RKO (cell line): ENCODE data around the gene NT5C2.
"Not testable (repeated sequence)": the region's sequence is repeated elsewhere in the genome, so short reads cannot be mapped to it uniquely, and the experiment has no call there.

Experiments
- DNase-seq: peaks from one replicate; pipeline ENCODE4 v3.0.0-alpha.2; 2016; ENCODE audit warnings: low spot score

Gene NT5C2

GRCh38 chr10:103193107-103193819, at the start of gene NT5C2:
TSS of gene NT5C2 (minus strand) at chr10:103193272. CDS start at chr10:103174958, 18,314 bp downstream.
- DNase-seq = peak; percentile 81

DNA sequence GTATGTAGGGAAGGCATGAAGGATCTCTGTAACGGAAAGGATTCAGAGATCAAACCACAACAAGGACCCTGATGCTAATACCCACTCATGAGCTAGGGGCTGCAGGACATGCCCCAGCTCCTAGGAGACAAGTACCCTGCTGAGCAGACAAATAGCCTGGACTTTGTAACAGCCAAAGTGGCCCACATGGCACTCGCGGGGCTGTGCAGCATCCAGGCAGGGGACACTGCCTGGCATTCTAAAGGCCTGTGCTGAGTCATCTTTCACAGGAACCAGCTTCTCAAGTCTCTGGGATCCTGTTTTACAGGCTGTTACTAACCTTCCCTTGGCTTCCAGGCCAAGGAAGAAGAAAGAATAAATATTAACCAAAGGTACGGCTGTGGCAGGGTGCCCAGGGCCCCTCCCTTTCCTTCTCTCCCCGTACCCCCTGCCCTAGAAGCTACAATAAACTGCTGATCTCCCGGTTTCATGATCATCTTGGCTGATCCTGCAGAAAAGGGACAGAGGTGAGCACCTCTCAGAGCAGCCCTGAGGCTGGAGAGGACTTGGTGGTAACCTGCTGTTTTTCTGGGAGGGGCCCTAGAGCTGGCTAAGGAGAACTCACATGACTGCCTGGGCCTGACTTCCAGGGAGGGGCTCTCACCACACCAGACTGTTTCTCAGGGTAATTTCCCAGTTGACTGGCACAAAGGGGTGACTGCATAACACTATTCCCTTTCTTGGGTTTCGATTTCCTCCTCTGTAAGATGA, 48.4 kb upstream of the NT5C2 start:
- DNase-seq = no peak

DNA sequence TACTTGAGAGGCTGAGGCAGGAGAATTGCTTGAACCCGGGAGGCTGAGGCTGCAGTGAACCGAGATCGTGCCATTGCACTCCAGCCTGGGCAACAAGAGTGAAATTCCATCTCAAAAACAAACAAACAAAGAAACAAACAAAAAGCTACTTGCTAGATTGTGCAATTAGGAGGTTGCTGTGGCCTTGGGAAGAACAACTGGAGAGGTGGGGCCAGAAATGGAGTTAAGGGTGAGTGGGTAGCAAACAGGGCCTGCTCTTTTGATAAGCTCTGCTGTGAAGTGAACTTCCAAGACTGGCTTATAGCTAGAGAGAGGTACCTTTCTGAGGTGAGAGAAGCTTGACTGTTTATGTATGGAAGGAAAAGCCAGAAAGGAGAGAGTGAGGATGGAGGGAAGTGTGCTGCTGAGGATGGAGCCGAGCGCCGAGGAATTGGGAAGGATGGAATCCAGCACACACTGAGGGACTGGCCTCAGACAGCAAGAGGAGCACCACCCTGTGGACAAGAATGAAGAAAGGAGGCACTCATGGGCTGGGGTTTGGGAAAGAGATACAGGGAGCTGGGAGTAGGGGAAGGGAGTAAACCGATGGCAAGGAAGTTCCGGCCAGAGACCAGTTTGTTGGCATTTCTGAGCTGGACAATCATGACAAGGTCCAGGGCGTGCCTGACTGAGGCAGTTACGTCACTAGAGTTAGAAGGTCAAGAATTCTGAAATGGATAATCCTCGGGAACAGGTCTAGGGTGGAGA, 45.6 kb upstream of the NT5C2 start:
- no peak for DNase-seq

DNA sequence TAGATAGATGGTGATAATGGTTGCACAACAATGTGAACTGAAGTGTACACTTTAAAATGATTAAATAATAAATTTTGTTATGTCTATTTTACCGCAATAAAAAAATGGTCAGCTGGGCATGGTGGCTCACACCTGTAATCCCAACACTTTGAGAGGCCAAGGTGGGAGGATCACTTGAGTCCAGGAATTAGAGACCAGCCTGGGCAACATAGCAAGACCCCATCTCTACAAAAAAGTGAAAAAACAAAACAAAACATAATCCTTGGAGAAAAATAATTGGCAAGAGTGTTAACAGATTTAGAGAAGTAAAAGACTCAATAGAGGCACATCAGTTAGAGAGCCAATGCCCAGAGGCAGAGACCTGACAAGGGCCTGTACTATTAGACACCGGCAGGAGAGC, 42.7 kb upstream of the NT5C2 start:
- DNase-seq = no peak

GRCh38 chr10:103232772-103233488, 39.9 kb upstream of the NT5C2 start:
- DNase-seq = no peak

GRCh38 chr10:103232131-103232673, 39.1 kb upstream of the NT5C2 start:
- no peak for DNase-seq

DNA sequence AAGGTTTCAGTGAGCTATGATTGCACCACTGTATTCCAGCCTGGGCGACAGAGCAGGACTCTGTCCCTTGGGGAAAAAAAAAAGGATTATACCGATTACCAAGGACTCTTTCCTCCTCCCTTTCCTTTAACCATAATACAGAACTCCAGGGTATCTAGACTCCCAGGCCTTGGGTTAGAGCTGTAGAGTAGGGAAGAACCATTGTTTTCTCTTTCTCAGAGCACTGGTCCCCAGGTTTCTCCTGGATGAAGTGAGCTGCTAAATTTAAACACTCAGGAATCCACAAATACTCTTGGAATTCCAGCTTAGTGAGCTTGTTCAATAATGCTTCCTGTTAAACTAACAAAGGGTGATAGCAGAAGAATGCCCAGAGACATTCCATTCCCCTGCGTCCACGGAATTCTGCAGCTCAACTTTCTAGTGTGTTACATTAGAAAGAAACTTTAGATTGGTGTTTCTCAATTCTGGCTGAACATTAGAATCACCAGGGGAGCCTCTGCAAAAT, 38.0 kb upstream of the NT5C2 start:
- peak; percentile 56 for DNase-seq

DNA sequence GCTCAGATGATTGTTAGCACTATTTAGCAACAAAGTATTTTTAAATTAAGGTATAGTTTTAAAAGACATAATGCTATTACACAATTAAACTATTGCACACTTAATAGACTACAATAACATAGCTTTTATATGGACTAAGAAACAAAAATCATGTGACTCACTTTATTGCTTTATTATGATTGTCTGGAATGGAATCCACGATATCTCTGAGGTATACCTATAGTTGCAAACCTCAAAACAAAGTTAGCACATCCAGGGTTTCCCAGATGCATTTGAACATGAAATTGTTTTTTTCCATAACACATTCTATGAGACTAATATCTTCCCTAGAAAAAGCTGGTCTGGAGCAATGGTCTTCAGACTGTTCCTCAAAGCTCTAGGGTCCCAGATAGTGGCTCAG, 34.3 kb upstream of the NT5C2 start:
- DNase-seq = no peak

DNA sequence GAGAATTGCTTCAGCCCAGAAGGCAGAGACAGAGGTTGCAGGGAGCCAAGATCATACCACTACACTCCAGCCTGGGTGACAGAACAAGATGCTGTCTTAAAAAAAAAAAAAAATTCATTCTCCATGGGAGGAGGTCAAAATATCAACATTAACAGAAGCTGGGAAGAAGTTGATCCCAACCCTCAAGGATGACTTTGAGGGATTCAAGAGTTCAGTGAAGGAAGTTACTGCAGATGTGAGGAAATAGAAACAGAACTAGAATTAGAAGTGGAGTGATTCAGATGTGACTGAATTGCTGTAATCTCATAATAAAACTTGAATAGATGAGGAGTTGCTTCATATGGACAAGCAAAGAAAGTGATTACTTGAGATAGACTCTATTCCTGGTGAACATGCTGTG, 32.9 kb upstream of the NT5C2 start:
- DNase-seq = no peak

DNA sequence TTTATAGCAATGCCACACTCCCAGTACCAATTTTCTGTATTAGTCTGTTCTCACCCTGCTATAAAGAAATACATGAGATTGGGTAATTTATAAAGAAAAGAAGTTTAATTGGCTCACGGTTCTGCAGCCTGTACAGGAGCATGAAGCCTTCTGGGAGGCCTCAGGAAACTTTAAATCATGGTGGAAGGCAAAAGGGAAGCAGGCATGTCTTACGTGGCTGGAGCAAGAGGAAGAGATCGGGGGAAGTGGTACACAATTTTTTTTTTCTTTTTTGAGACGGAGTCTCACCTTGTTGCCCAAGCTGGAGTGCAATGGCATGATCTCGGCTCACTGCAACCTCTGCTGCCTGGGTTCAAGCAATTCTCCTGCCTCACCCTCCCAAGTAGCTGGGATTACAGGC, 31.6 kb upstream of the NT5C2 start:
- DNase-seq = not testable (repeated sequence)

GRCh38 chr10:103224133-103224532, 31.1 kb upstream of the NT5C2 start:
- DNase-seq = no peak

GRCh38 chr10:103216362-103216761, 23.3 kb upstream of the NT5C2 start:
- not testable (repeated sequence) for DNase-seq

DNA sequence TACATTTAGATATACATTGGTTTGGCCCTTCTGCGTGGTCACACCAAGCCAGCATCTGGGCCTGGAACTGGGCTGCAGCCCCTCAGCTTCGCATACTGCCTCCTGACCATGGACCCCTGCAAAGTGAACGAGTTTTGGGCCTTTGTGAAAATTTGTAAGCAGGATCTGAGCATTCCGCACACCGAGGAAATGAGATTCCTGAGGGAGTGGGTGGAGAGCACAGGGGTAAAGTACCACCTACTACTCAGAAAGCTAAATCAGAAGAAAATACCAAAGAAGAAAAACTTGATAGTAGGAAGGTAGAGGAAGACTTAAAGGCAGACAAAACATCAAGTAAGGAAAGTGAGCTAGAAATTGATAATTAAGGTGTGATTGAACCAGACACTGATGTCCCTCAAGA, 22.5 kb upstream of the NT5C2 start:
- DNase-seq = no peak

GRCh38 chr10:103210262-103210661, 17.2 kb upstream of the NT5C2 start:
- not testable (repeated sequence) for DNase-seq

GRCh38 chr10:103207643-103208042, 14.6 kb upstream of the NT5C2 start:
- DNase-seq = not testable (repeated sequence)

- no peak for DNase-seq
Measured at GRCh38 chr10:103207141-103207540, 14.1 kb upstream of the NT5C2 start.

DNA sequence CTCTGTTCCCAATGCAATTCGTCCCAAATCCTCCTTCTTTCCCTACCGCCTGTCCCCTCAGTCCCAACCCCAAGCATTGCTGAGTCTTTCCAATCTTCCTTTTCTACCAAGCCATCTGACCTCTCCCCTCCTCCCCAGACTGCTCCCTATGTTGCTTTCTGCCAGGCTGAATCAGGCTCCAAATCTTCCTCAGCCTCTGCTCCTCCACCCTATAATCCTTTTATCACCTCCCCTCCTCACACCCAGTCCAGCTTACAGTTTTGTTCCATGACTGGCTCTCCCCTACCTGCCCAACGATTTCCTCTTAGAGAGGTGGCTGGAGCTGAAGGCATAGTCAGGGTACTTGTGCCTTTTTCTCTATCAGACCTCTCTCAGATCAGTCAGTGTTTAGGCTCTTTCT, 13.6 kb upstream of the NT5C2 start:
- DNase-seq = not testable (repeated sequence)

- DNase-seq = not testable (repeated sequence)
Measured at GRCh38 chr10:103205401-103205800, 12.3 kb upstream of the NT5C2 start.

DNA sequence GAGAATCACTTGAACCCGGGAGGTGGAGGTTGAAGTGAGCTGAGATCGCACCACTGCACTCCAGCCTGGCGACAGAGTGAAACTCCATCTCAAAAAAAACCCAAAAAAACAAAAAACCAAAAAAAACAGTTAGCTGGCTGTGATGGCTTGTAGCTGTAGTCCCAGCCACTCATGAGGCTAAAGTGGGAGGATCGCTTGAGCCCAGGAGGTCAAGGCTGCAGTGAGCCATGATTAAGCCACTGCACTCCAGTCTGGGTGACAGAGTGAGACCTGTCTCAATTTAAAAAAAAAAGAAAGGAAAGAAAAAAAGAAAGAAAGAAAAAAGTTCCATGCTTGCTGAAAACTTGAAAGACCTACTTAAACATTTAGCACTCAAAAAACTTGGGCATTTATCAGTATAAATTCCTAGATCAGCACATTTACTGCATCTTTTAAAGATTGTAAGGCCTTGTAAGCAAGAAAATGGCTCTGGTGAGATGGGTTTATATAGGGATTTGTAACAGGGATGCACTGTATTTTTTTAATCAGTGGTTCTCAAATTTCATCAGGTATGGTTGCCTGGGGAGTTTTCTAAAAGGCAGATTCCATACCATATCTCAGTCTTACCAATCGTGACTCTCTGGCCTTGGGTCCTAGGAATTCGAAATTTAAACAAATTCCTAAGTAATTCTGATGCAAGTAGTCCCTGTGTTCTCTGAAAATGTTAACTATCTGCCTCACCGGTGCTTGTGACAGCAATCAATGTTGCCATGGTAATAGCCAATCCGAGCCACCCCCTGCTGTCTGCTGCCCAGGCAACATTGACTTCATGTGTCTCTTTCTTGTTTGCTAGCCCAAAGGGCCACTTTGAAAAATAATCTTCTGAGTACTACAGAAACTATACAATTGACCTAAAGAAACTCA, 11.5 kb upstream of the NT5C2 start:
- DNase-seq = no peak

DNA sequence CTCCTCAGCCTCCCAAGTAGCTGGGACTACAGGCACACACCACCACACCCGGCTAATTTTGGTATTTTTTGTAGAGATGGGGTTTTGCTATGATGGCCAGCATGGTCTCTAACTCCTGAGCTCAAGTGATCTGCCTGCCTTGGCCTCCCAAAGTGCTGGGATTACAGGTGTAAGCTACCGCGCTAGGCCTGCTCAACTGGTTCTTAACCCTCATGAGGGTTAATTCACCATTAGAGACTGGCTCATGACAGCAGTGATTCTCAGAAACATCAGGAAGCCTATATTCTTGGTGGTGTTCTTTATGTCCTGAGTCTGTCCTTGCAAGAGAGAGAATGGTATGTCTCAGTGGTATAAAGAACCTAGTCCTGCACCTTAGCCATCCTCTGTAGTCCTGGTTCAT, 10.4 kb upstream of the NT5C2 start:
- DNase-seq = no peak

DNA sequence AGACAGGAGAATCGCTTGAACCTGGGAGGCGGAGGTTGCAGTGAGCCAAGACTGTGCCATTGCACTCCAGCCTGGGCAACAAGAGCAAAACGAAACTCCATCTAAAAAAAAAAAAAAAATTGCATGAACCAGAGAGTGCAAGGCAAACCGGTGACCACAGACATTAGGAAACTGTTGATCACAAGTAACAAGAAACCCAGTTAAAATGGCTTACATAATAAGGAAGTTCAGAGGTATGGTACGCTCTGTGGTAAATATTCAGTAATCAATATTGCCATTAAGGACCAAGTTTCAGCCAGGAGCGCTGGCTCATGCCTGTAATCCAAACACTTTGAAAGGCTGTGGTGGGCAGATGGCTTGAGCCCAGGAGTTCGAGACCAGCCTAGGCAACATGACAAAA, 9.2 kb upstream of the NT5C2 start:
- no peak for DNase-seq
